Measurements from ENCODE around the gene CHSY1.

- no peak for TF ChIP-seq EP300 (IDR thresholded peaks at IDR 0.05)
- TF ChIP-seq CTCF (IDR thresholded peaks at IDR 0.05), result no peak
- no peak for TF ChIP-seq POLR2AphosphoS5 (IDR thresholded peaks at IDR 0.05)
- no peak for TF ChIP-seq POLR2A (IDR thresholded peaks at IDR 0.05)
Measured at GRCh38 chr15:101148166-101148880, 103.5 kb downstream of the CHSY1 start.
